ENCODE data around the gene RBP3.

The RBP3 gene

DNA sequence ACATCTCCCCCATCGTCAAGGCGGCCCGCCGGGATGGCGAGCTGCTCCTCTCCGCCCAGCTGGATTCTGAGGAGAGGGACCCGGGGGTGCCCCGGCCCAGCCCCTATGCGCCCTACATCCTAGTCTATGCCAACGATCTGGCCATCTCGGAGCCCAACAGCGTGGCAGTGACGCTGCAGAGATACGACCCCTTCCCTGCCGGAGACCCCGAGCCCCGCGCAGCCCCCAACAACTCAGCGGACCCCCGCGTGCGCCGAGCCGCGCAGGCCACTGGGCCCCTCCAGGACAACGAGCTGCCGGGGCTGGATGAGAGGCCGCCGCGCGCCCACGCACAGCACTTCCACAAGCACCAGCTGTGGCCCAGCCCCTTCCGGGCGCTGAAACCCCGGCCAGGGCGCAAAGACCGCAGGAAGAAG is 38.1 kb upstream of the RBP3 start:
- DNase-seq (ENCODE audit: low spot score) = no peak
- H3K9ac ChIP-seq (ENCODE audit: low read depth, low read length, poor library complexity) = no peak overlapping the region
- no peak overlapping the region for H3K4me2 ChIP-seq (ENCODE audit: insufficient read depth, low read length, poor library complexity, severe bottlenecking)
- no CpG with 5 or more reads among the region's 37 CpGs for WGBS, 2 donors (ENCODE audit: extremely low coverage in 2 of 2, insufficient read length in 2 of 2, insufficient replicate concordance in 1 of 2)
- no peaks in the 10 kb centered on the region for H3K79me1 ChIP-seq (ENCODE audit: low read depth, low read length)
- no peak overlapping the region for H3K14ac ChIP-seq (ENCODE audit: low read length)
- no peak overlapping the region for H4K8ac ChIP-seq (ENCODE audit: low read depth, low read length)
- peaks cover 0 to 4% of the 10 kb centered on the region in 2 donors for H3K4me1 ChIP-seq (ENCODE audit: control insufficient read depth in 2 of 2, insufficient read depth in 1 of 2, low read depth in 1 of 2, low read length in 2 of 2)
- H3K23ac ChIP-seq (ENCODE audit: low read depth, low read length, poor library complexity) = no peak overlapping the region
- no peak overlapping the region for H3K18ac ChIP-seq (ENCODE audit: low read length)
- H2BK15ac ChIP-seq (ENCODE audit: low read length) = no peak overlapping the region
- no peak overlapping the region for H2AFZ ChIP-seq (ENCODE audit: low read length)
- H2AK5ac ChIP-seq (ENCODE audit: low read depth, low read length) = peak overlapping the region; percentile 61
- H3K27me3 ChIP-seq (ENCODE audit: control insufficient read depth in 3 of 3, insufficient read depth in 3 of 3, low read depth in 1 of 3, low read length in 3 of 3) = no peaks in the 10 kb centered on the region
- H3K4me3 ChIP-seq (ENCODE audit: low read length in 2 of 2) = no peak overlapping the region
- no peaks in the 10 kb centered on the region for H3K36me3 ChIP-seq (replicated peaks in 1 of 2; ENCODE audit: control insufficient read depth in 2 of 2, insufficient read depth in 2 of 2, low read length in 2 of 2)
- no peak overlapping the region for H4K91ac ChIP-seq (ENCODE audit: low read depth, low read length, poor library complexity)
- H2BK12ac ChIP-seq (ENCODE audit: low read length) = no peak overlapping the region
- no peaks in the 10 kb centered on the region for H3K9me3 ChIP-seq (replicated peaks in 1 of 2; ENCODE audit: control insufficient read depth in 2 of 2, insufficient read depth in 1 of 2, low read depth in 1 of 2, low read length in 2 of 2)
- H2BK120ac ChIP-seq (ENCODE audit: low read depth, low read length) = no peak overlapping the region
- H3K27ac ChIP-seq (replicated peaks; ENCODE audit: low read length) = no peak overlapping the region
- no peak overlapping the region for H3K4ac ChIP-seq (ENCODE audit: low read length)
- H2BK5ac ChIP-seq (ENCODE audit: low read length) = no peak overlapping the region

DNA sequence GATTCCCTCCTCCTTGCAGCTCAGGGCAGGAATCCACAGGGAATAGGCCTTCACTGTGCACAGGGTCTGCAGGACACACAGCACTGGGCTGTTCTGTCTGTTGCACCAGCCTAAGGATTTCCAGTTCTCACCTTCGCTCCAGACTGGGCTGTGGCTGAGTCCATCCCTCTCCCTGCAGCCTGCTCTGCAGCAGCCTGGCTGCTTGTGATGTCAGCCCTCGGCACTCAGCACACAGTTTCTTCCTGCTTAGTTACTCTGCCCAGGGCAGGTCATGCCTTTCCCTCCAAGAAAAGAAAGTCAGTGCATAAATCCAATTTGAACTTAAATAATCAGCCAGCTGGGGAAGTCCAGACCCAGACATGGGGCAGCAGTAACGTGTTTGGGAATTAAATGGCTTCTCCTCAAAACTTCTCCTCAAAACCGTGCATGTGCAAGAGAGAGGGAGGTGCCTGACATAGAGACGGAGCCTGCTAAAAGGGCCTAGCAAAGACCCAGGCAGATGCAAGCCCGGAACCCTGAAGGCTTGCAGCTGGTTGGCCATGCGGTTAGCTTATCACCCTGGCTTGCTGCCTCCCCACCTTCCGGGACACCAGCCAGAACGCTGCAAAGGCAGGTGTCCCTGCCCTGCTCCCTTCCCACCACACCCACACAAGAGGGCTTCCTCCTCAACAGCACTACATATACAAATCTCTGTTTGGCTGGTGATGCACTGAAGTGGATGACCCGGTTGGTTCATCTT is 36.8 kb upstream of the RBP3 start:
- H3K4ac ChIP-seq (ENCODE audit: low read length) = no peak overlapping the region
- H2BK12ac ChIP-seq (ENCODE audit: low read length) = no peak overlapping the region
- H3K36me3 ChIP-seq (replicated peaks in 1 of 2; ENCODE audit: control insufficient read depth in 2 of 2, insufficient read depth in 2 of 2, low read length in 2 of 2) = no peaks in the 10 kb centered on the region
- H4K8ac ChIP-seq (ENCODE audit: low read depth, low read length) = no peak overlapping the region
- H3K9me3 ChIP-seq (replicated peaks in 1 of 2; ENCODE audit: control insufficient read depth in 2 of 2, insufficient read depth in 1 of 2, low read depth in 1 of 2, low read length in 2 of 2) = no peaks in the 10 kb centered on the region
- H3K9ac ChIP-seq (ENCODE audit: low read depth, low read length, poor library complexity) = no peak overlapping the region
- no peaks in the 10 kb centered on the region for H3K79me1 ChIP-seq (ENCODE audit: low read depth, low read length)
- peak overlapping the region; percentile 8 for H3K23ac ChIP-seq (ENCODE audit: low read depth, low read length, poor library complexity)
- no peak overlapping the region for H3K27ac ChIP-seq (replicated peaks; ENCODE audit: low read length)
- no peak for DNase-seq (ENCODE audit: low spot score)
- WGBS, 2 donors (ENCODE audit: extremely low coverage in 2 of 2, insufficient read length in 2 of 2, insufficient replicate concordance in 1 of 2) = no CpG with 5 or more reads among the region's 10 CpGs
- H2AK5ac ChIP-seq (ENCODE audit: low read depth, low read length) = no peak overlapping the region
- no peak overlapping the region for H2BK15ac ChIP-seq (ENCODE audit: low read length)
- H2BK120ac ChIP-seq (ENCODE audit: low read depth, low read length) = no peak overlapping the region
- no peak overlapping the region for H3K4me3 ChIP-seq (ENCODE audit: low read length in 2 of 2)
- no peak overlapping the region for H4K91ac ChIP-seq (ENCODE audit: low read depth, low read length, poor library complexity)
- H2BK5ac ChIP-seq (ENCODE audit: low read length) = no peak overlapping the region
- H3K4me2 ChIP-seq (ENCODE audit: insufficient read depth, low read length, poor library complexity, severe bottlenecking) = no peak overlapping the region
- H2AFZ ChIP-seq (ENCODE audit: low read length) = no peak overlapping the region
- no peaks in the 10 kb centered on the region for H3K27me3 ChIP-seq (ENCODE audit: control insufficient read depth in 3 of 3, insufficient read depth in 3 of 3, low read depth in 1 of 3, low read length in 3 of 3)
- H3K4me1 ChIP-seq (ENCODE audit: control insufficient read depth in 2 of 2, insufficient read depth in 1 of 2, low read depth in 1 of 2, low read length in 2 of 2) = peaks cover 0 to 4% of the 10 kb centered on the region in 2 donors
- no peak overlapping the region for H3K18ac ChIP-seq (ENCODE audit: low read length)
- H3K14ac ChIP-seq (ENCODE audit: low read length) = no peak overlapping the region

- no peak overlapping the region for H3K27ac ChIP-seq (replicated peaks; ENCODE audit: low read length)
- H3K4ac ChIP-seq (ENCODE audit: low read length) = no peak overlapping the region
- no peaks in the 10 kb centered on the region for H3K79me1 ChIP-seq (ENCODE audit: low read depth, low read length)
- no peak overlapping the region for H3K9ac ChIP-seq (ENCODE audit: low read depth, low read length, poor library complexity)
- no peaks in the 10 kb centered on the region for H3K36me3 ChIP-seq (replicated peaks in 1 of 2; ENCODE audit: control insufficient read depth in 2 of 2, insufficient read depth in 2 of 2, low read length in 2 of 2)
- no peak overlapping the region for H2BK120ac ChIP-seq (ENCODE audit: low read depth, low read length)
- peak overlapping the region in 1 of 2 donors; percentile 16 for H3K4me3 ChIP-seq (ENCODE audit: low read length in 2 of 2)
- H2BK15ac ChIP-seq (ENCODE audit: low read length) = no peak overlapping the region
- no CpG with 5 or more reads among the region's 20 CpGs for WGBS, 2 donors (ENCODE audit: extremely low coverage in 2 of 2, insufficient read length in 2 of 2, insufficient replicate concordance in 1 of 2)
- H3K18ac ChIP-seq (ENCODE audit: low read length) = no peak overlapping the region
- no peaks in the 10 kb centered on the region for H3K27me3 ChIP-seq (ENCODE audit: control insufficient read depth in 3 of 3, insufficient read depth in 3 of 3, low read depth in 1 of 3, low read length in 3 of 3)
- no peak overlapping the region for H3K4me2 ChIP-seq (ENCODE audit: insufficient read depth, low read length, poor library complexity, severe bottlenecking)
- H3K23ac ChIP-seq (ENCODE audit: low read depth, low read length, poor library complexity) = peak overlapping the region; percentile 66
- H3K9me3 ChIP-seq (replicated peaks in 1 of 2; ENCODE audit: control insufficient read depth in 2 of 2, insufficient read depth in 1 of 2, low read depth in 1 of 2, low read length in 2 of 2) = no peaks in the 10 kb centered on the region
- H2AFZ ChIP-seq (ENCODE audit: low read length) = no peak overlapping the region
- H2AK5ac ChIP-seq (ENCODE audit: low read depth, low read length) = no peak overlapping the region
- DNase-seq (ENCODE audit: low spot score) = peak; percentile 61
- no peak overlapping the region for H4K8ac ChIP-seq (ENCODE audit: low read depth, low read length)
- no peak overlapping the region for H2BK12ac ChIP-seq (ENCODE audit: low read length)
- H3K4me1 ChIP-seq (ENCODE audit: control insufficient read depth in 2 of 2, insufficient read depth in 1 of 2, low read depth in 1 of 2, low read length in 2 of 2) = peaks cover 0 to 5% of the 10 kb centered on the region in 2 donors
- H3K14ac ChIP-seq (ENCODE audit: low read length) = no peak overlapping the region
- no peak overlapping the region for H2BK5ac ChIP-seq (ENCODE audit: low read length)
- no peak overlapping the region for H4K91ac ChIP-seq (ENCODE audit: low read depth, low read length, poor library complexity)
Measured at GRCh38 chr10:47311932-47312662, 36.1 kb upstream of the RBP3 start.

GRCh38 chr10:47312663-47312995 is 35.5 kb upstream of the RBP3 start:
- no CpG with 5 or more reads among the region's 7 CpGs for WGBS, 2 donors (ENCODE audit: extremely low coverage in 2 of 2, insufficient read length in 2 of 2, insufficient replicate concordance in 1 of 2)
- Histone ChIP-seq H3K14ac (ENCODE audit: low read length) (no peak overlapping the region), H3K27me3 (ENCODE audit: control insufficient read depth in 3 of 3, insufficient read depth in 3 of 3, low read depth in 1 of 3, low read length in 3 of 3) (no peaks in the 10 kb centered on the region), H3K4me3 (ENCODE audit: low read length in 2 of 2) (peak overlapping the region in 1 of 2 donors; percentile 16), H3K4me2 (ENCODE audit: insufficient read depth, low read length, poor library complexity, severe bottlenecking) (no peak overlapping the region), H2AFZ (ENCODE audit: low read length) (no peak overlapping the region), H2BK5ac (ENCODE audit: low read length) (no peak overlapping the region), H3K9me3 (replicated peaks in 1 of 2; ENCODE audit: control insufficient read depth in 2 of 2, insufficient read depth in 1 of 2, low read depth in 1 of 2, low read length in 2 of 2) (no peaks in the 10 kb centered on the region), H4K91ac (ENCODE audit: low read depth, low read length, poor library complexity) (no peak overlapping the region), H3K36me3 (replicated peaks in 1 of 2; ENCODE audit: control insufficient read depth in 2 of 2, insufficient read depth in 2 of 2, low read length in 2 of 2) (no peaks in the 10 kb centered on the region), H2AK5ac (ENCODE audit: low read depth, low read length) (no peak overlapping the region), H2BK15ac (ENCODE audit: low read length) (no peak overlapping the region), H3K4me1 (ENCODE audit: control insufficient read depth in 2 of 2, insufficient read depth in 1 of 2, low read depth in 1 of 2, low read length in 2 of 2) (peaks cover 0 to 5% of the 10 kb centered on the region in 2 donors), H3K4ac (ENCODE audit: low read length) (no peak overlapping the region), H3K27ac (replicated peaks; ENCODE audit: low read length) (no peak overlapping the region), H2BK120ac (ENCODE audit: low read depth, low read length) (no peak overlapping the region), H2BK12ac (ENCODE audit: low read length) (no peak overlapping the region), H4K8ac (ENCODE audit: low read depth, low read length) (no peak overlapping the region), H3K79me1 (ENCODE audit: low read depth, low read length) (no peaks in the 10 kb centered on the region), H3K18ac (ENCODE audit: low read length) (no peak overlapping the region), H3K23ac (ENCODE audit: low read depth, low read length, poor library complexity) (no peak overlapping the region), H3K9ac (ENCODE audit: low read depth, low read length, poor library complexity) (no peak overlapping the region)
- no peak for DNase-seq (ENCODE audit: low spot score)
